ENCODE measurements around the gene LTV1.

Gene LTV1

DNA sequence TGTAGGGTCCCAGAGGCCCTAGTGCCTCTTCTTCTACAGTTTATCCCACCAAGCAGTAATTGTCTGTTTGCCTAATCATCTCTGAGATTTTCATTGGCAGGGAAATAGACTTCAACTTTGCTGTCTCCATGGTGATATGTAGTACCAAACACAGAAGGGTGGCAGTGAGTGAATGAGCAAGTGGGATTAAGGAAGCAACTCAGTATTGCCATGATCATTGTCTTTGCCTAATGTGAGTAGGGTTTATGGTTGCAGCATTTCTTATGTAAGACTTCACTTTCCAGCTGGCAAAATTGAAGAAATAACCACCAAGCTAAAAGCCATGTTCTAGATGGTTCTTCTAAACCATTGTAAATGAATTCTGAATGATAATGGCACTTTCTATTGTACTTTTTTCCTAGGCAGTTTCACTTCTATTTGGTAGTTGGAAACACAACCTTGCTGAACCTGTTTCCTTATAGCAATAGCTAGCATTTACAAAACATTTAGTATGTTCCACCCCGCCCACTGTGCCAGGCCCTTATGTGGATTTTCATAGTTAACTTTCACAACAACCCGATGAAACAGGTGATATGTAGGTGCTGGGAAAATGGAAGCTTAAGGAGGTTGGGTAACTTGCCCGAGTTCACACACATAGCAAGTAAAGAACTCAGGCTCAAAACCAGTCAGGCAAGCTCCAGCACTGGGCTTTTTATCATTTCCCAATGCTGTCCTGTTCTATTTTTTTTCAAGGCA is 53.2 kb downstream of the LTV1 start:
- DNase-seq: no peak

DNA sequence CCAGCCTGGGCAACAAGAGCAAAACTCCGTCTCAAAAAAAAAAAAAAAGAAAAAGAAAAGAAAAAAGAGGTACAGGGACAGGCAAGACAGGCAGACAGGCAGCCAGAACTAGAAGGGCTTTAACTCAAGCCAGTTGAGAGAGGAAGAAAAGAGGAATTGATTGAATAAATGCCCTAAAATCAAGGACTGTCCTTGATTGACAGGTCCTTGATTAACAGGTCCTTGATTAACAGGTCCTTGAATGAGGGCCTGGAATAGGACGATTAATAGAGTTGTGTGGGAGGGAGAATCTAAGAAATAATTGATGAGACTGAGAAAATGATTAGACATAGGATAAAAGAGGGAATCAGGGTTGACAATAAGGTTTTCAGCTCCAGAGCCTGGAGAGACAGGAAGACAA is 57.2 kb downstream of the LTV1 start:
- DNase-seq: no peak

- peak; percentile 7 for DNase-seq
Measured at GRCh38 chr6:143901885-143902750, 59.0 kb downstream of the LTV1 start.

- no peak for DNase-seq
Measured at GRCh38 chr6:143902827-143903226, 59.7 kb downstream of the LTV1 start.

- DNase-seq: no peak
Measured at GRCh38 chr6:143911028-143911427, 67.9 kb downstream of the LTV1 start.

DNA sequence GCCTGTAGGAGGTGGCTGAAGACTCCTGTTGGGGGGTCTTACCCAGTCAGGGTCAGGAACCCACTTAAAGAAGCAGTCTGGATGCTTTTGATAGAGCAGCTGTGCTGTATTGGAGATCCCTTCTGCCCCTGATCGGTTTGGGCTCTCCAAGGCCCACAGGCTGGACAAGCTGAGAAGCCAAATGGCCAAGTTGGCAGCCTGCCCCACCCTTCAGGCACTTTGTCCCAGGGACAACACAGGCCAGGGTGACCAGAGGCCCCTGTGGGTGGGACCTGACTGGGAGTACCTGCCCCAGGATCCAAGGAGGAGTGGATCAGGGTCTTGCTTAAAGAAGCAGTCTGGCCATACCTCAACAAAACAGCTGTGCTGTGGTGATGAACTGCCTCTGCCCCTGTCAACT is 69.5 kb downstream of the LTV1 start:
- no peak for DNase-seq

Measured in RPMI8226 (cell line).